Amygdala (tissue), 56 donors: ENCODE results near the gene APOBEC3B.
"Not testable (repeated sequence)": the region's sequence is repeated elsewhere in the genome, so short reads cannot be mapped to it uniquely, and the experiment has no call there.

ENCODE experiments used
- DNase-seq, 56 donors: peaks; one replicate each; lab custom pipeline; 2025; lab: John Stamatoyannopoulos, UW

The APOBEC3B gene

GRCh38 chr22:39024519-39025308 lies 42.6 kb downstream of the APOBEC3B start:
- DNase-seq: no peak

- DNase-seq: no peak
These were observed 44.5 kb downstream of the APOBEC3B start for GRCh38 chr22:39026509-39027150.

DNA sequence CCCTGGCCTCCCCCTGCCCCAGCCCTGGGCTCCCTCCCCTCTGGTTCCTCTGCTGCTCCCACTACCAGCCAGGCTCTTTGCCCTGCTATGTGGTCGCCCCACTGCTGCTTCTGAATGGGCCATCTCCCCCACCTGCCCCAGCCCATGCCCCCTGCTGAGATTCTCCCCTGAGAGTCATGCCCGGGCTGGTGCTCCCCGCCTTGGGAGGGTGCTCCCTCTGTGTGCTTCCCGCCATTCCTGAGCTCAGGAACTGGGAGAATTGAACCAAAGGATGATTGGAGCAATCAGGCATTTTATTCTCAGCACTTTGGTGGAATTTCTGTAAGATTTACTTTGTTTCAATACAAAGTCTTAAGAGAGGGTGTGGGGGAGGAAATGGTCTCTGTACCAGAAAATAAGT lies 45.6 kb downstream of the APOBEC3B start:
- no peak for DNase-seq

DNA sequence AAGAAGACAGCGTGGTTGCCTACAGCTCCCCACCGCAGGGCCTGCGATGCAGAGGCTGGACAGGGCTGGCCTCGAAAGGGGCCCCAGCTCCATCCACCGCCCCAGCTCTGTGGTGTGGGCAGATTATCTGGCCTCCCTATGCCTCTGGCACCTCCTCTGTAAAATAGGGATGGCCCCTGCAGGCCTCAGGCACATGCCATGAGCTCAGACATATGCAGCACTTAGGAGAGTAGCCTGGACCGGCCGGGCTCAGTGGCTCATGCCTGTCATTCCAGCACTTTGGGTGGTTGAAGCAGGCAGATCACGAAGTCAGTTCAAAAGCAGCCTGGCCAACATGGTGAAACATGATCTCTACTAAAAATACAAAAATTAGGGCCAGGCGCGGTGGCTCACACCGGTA lies 46.1 kb downstream of the APOBEC3B start:
- DNase-seq: no peak

- no peak for DNase-seq
These were observed 47.1 kb downstream of the APOBEC3B start for GRCh38 chr22:39029227-39029626.

- no peak for DNase-seq
These were observed 48.6 kb downstream of the APOBEC3B start for GRCh38 chr22:39030705-39031104.

DNA sequence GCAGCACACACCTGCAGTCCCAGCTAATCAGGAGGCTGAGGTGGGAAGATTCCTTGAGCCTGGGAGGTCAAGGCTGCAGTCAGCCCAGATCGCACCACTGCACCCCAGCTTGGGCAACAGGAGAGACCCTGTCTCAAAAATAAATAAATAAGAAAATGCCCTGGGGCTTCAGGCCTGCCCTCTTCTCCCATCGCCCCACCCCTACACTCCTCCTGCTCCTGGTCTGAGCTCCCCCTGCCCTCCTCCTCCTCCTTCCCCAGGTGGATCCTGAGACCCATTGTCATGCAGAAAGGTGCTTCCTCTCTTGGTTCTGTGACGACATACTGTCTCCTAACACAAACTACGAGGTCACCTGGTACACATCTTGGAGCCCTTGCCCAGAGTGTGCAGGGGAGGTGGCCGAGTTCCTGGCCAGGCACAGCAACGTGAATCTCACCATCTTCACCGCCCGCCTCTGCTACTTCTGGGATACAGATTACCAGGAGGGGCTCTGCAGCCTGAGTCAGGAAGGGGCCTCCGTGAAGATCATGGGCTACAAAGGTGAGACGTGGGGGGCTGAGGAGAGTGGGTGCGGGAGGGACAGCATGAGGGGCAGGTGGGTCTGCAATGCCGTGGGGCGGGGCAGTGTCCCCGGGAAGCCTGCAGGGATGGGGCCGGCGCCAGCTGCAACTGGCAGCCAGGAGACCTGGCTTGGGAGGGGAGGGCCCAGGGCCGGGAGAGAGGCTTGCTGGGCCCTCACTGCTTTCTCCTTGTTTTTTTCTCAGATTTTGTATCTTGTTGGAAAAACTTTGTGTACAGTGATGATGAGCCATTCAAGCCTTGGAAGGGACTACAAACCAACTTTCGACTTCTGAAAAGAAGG lies 49.5 kb downstream of the APOBEC3B start:
- not testable (repeated sequence) for DNase-seq

GRCh38 chr22:39037071-39037470 lies 54.9 kb downstream of the APOBEC3B start:
- DNase-seq: not testable (repeated sequence)

- DNase-seq: no peak
These were observed 57.4 kb downstream of the APOBEC3B start for GRCh38 chr22:39039306-39040126.

DNA sequence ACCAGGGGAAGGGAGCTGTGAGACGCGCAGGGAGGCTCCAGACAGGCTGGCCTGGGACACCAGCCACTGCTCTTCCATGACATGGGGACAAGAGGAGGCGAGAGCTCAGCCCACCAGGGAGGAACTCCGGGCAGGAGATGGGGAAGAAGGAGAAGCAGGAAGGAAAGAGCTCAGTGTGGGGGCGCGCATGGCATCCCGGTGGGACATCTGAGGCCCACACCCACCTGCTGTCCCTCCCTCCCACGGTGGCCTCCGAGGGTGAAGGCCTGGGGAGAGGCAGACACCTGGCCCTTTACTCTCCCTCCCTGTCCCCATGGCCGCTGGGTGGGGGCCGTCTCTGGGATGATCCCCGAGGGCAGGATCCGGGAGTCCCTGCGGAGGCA lies 58.0 kb downstream of the APOBEC3B start:
- DNase-seq: not testable (repeated sequence)

- peak in 3 of 56 donors; percentile 12 to 35 (median 19) for DNase-seq
These were observed 58.6 kb downstream of the APOBEC3B start, which contains the start of gene APOBEC3F for GRCh38 chr22:39040538-39041296. Gene APOBEC3F (plus strand): TSS chr22:39040864. CDS start chr22:39040961, 97 bp downstream.

DNA sequence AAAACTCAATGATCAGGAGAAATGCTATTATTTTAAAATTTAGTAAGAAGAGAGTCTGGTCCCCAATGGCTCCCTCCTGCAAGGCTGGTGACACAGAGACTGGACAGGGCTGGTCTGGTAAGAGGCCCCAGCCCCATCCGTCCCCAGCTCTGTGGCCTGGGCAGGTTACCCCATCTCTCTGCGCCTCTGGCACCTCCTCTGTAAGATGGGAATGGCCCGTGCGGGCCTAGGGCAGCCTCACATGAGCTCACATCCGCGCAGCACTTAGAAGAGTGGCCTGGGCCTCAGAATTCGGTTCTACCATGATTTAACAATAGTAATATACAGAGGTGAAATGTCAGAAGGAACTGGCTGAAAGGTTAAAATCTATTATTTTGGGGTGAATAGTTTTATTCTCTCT lies 59.8 kb downstream of the APOBEC3B start:
- no peak for DNase-seq
